A673 (cell line): ENCODE data around the gene MEG3.

Source experiments
- CTCF ChIP-seq: fragments of 300-800, 200-600 bp; sonication (generic); conservative IDR thresholded peaks from 2 replicates; pipeline ENCODE4 v1.5.1; 2017; ENCODE audit warnings: low read depth, mild to moderate bottlenecking, antibody characterized with exemption, low read length, moderate library complexity, mixed read lengths
- EZH2 ChIP-seq: fragments of 200-600 bp; sonication (generic); IDR thresholded peaks from 2 replicates; pipeline ENCODE4 v1.6.1; 2017; ENCODE audit warnings: borderline replicate concordance, low read depth, mild to moderate bottlenecking, mixed read lengths, antibody characterized with exemption, low read length; ENCODE audit not compliant: poor library complexity, severe bottlenecking

GRCh38 chr14:100835548-100836310 lies 9.8 kb downstream of the MEG3 start:
- TF ChIP-seq CTCF (no peak), EZH2 (no peak)
